Transverse colon (tissue), 4 donors: ENCODE results near the gene MXRA8. TPM values are rescaled to one million over a fixed set of nuclear protein-coding genes. Genes with fewer than 3 reads are reported as not detected.

Experiments
- DNase-seq: peaks from one replicate; pipeline ENCODE4 v3.0.0-alpha.2; 2019
- H3K27ac ChIP-seq, 4 donors: fragments of 200-600 bp; sonication (generic); 2 replicates each; pipeline ENCODE4 v1.5.1; 2016 to 2018; ENCODE audit warnings: inconsistent platforms in 4 of 4
- H3K27me3 ChIP-seq: fragments of 200-600 bp; sonication (generic); 2 replicates; pipeline ENCODE4 v1.5.1; 2017; ENCODE audit warnings: inconsistent platforms
- H3K36me3 ChIP-seq, 4 donors: fragments of 200-600 bp; sonication (generic); 2 replicates each; pipeline ENCODE4 v1.5.1; 2017 to 2019; ENCODE audit warnings: inconsistent platforms in 4 of 4
- H3K4me1 ChIP-seq, 4 donors: fragments of 200-600 bp; sonication (generic); 2 replicates each; pipeline ENCODE4 v1.5.1; 2017 to 2020; ENCODE audit warnings: inconsistent platforms in 4 of 4
- H3K4me3 ChIP-seq, 4 donors: fragments of 200-600 bp; sonication (generic); 1 replicate in 1 of 4; 2 replicates in 3 of 4; pipeline versions ENCODE4 v1.5.1 to v1.6.1; 2017 to 2019; ENCODE audit warnings: inconsistent platforms in 4 of 4
- H3K9me3 ChIP-seq, 2 donors: fragments of 200-600 bp; sonication (generic); 2 replicates each; pipeline ENCODE4 v1.5.1; 2017 to 2019; ENCODE audit warnings: inconsistent platforms in 2 of 2
- EP300 ChIP-seq: sonication (generic); formaldehyde crosslinking; IDR thresholded peaks from one replicate; pipeline ENCODE4 v1.6.1; 2017; ENCODE audit warnings: antibody characterized with exemption, low read depth
- POLR2A ChIP-seq: fragments of 450-650 bp; IDR thresholded peaks from one replicate; pipeline ENCODE4 v1.6.1; 2016; ENCODE audit warnings: antibody characterized with exemption, mild to moderate bottlenecking, moderate library complexity
- POLR2AphosphoS5 ChIP-seq, 3 donors: sonication (generic); formaldehyde crosslinking; IDR thresholded peaks; one replicate each; pipeline ENCODE4 v1.6.1; 2016; ENCODE audit warnings: antibody characterized with exemption in 3 of 3
- WGBS, 2 donors: methylation state at CpG; one replicate each; pipeline ENCODE4 v1.1.5; 2018; ENCODE audit warnings: low coverage in 1 of 2; 5-methylcytosine and 5-hydroxymethylcytosine counted together
- in situ Hi-C, 4 donors: fragments of 200-750 bp; cut with MboI; loops; one replicate each; pipeline versions ENCODE4 v1.15.0 to v1.15.1; 2017; ENCODE audit warnings: low sequenced_read_pairs in 3 of 4, low pct_ligation_motif_present in 1 of 4, low pct_unique_long_range_greater_than_20kb in 1 of 4
- intact Hi-C: fragments of 100-400 bp; cut with DNase I; formaldehyde crosslinking; loops from one replicate; pipeline ENCODE4 v1.15.1; 2023; ENCODE audit warnings: low total_unique reads
- total RNA-seq, 4 donors: library from RNA; depleted of rRNA; stranded (reverse); fragments of >200 nt; gene quantifications; one replicate each; pipeline ENCODE4 v1.1.0, GENCODE V29; 2016
- TF ChIP-seq, protein P1 (sequence below), 5 experiments: fragments of 200-600 bp in 3 of 5; fragments of 450-650 bp in 2 of 5; sonication (generic) in 3 of 5; IDR thresholded peaks; 1 replicate in 2 of 5; 2 replicates in 3 of 5; pipeline ENCODE4 v1.5.1; 2016 to 2017; ENCODE audit warnings: antibody characterized with exemption in 5 of 5, inconsistent platforms in 3 of 5, mild to moderate bottlenecking in 2 of 5, moderate library complexity in 1 of 5

MXRA8 gene
- total RNA-seq, 4 donors from 2014 or later: 31.1 to 145 (median 57.1) TPM

DNA sequence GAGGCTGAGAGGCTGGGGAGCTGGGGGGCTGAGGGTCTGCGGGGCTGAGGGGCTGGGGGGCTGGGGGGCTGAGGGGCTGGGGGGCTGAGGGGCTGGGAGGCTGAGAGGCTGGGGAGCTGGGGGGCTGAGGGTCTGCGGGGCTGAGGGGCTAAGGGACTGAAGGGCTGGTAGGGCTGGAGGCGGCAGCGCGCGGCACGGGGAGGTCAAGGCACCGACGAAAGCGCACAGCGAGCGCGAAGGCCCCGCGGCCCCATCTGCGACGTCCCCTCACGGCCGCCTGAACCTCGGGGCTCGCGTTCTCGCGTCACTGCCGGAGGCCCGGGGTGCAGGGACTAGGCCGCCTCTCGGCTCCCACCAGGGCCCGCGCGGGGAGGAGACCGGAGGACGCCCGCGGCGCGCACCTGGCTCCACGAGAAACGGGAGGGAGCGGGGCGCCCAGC lies 34.3 kb downstream of the MXRA8 start:
- DNase-seq: no peak
- WGBS, 2 donors: 2% methylated on average over 19 of the region's 41 CpGs; no CpG with 5 or more reads in 1 of the 2 donors
- intact Hi-C loops: no loop called here
- no peaks in the 10 kb centered on the region for H3K27me3 ChIP-seq
- peak overlapping the region; percentile 90 to 98 (median 92) for H3K27ac ChIP-seq
- H3K4me1 ChIP-seq: peaks cover 24 to 31% (median 26%) of the 10 kb centered on the region in 4 donors
- H3K4me3 ChIP-seq: peak overlapping the region; percentile 55 to 94 (median 88)
- no peak for TF ChIP-seq EP300
- no peak for TF ChIP-seq POLR2A
- TF ChIP-seq POLR2AphosphoS5 (IDR thresholded peaks at IDR 0.05): no peak
- TF ChIP-seq, protein P1, sequence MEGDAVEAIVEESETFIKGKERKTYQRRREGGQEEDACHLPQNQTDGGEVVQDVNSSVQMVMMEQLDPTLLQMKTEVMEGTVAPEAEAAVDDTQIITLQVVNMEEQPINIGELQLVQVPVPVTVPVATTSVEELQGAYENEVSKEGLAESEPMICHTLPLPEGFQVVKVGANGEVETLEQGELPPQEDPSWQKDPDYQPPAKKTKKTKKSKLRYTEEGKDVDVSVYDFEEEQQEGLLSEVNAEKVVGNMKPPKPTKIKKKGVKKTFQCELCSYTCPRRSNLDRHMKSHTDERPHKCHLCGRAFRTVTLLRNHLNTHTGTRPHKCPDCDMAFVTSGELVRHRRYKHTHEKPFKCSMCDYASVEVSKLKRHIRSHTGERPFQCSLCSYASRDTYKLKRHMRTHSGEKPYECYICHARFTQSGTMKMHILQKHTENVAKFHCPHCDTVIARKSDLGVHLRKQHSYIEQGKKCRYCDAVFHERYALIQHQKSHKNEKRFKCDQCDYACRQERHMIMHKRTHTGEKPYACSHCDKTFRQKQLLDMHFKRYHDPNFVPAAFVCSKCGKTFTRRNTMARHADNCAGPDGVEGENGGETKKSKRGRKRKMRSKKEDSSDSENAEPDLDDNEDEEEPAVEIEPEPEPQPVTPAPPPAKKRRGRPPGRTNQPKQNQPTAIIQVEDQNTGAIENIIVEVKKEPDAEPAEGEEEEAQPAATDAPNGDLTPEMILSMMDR (IDR thresholded peaks at IDR 0.05): no peak
- peaks cover 0 to 9% (median 0%) of the 10 kb centered on the region in 4 donors for H3K36me3 ChIP-seq
- in situ Hi-C loops: no loop called here
- no peaks in the 10 kb centered on the region for H3K9me3 ChIP-seq

DNA sequence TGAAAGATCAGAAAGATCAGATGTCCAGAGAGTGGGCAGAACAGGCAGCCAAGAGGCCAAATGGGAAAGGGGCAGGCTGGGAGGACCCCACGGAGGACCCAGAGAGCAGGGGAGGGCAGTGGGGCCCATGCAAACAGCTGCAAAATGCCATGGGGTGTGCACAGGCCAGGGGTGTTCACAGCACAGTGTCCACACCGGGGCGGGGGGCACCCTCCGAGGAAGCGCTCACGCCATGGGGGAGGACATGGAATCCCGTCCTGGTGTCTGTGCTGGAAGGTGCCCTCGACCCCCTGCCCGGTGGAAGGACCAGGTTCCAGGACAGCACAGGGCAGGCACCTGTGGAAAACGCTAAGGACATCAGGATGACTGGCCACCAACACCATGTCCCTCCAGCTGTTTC lies 35.4 kb downstream of the MXRA8 start:
- Histone ChIP-seq H3K4me3 (no peak overlapping the region), H3K4me1 (peaks cover 31 to 42% (median 35%) of the 10 kb centered on the region in 4 donors), H3K9me3 (no peaks in the 10 kb centered on the region), H3K27me3 (no peaks in the 10 kb centered on the region), H3K36me3 (peaks cover 0 to 9% (median 0%) of the 10 kb centered on the region in 4 donors), H3K27ac (no peak overlapping the region)
- 81 to 88% methylated on average over 5 to 10 of the region's 10 CpGs for WGBS, 2 donors
- intact Hi-C loops (no loop called here), in situ Hi-C loops (no loop called here)
- TF ChIP-seq POLR2AphosphoS5 (IDR thresholded peaks at IDR 0.05) (no peak), POLR2A (no peak)
- TF ChIP-seq, protein P1 (IDR thresholded peaks at IDR 0.05): no peak
- no peak for DNase-seq

DNA sequence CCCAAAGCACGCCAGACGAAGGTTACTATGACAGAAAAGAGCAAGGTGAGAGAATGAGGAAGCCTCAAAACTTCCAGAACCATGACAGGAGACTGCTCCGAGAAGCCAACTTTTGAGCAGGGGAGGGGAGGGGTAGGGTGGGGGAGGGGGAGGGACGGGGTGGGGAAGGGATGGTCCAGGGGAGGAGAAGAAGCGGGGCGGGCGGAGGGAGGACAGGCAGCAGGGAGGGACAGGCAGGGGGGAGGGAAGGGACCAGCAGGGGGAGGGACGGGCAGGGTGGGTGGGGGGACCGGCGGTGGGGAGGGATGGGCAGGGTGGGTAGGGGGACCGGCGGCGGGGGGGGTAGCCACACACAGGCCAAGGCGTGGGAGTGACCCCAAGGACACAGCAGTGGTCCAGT lies 35.9 kb downstream of the MXRA8 start:
- intact Hi-C loops: no loop called here
- Histone ChIP-seq H3K36me3 (peaks cover 0 to 3% (median 0%) of the 10 kb centered on the region in 4 donors), H3K4me1 (peaks cover 36 to 47% (median 40%) of the 10 kb centered on the region in 4 donors), H3K9me3 (no peaks in the 10 kb centered on the region), H3K27ac (no peak overlapping the region), H3K4me3 (no peak overlapping the region), H3K27me3 (no peaks in the 10 kb centered on the region)
- TF ChIP-seq, protein P1 (IDR thresholded peaks at IDR 0.05): no peak
- TF ChIP-seq EP300: no peak
- no peak for TF ChIP-seq POLR2A
- no peak for TF ChIP-seq POLR2AphosphoS5 (IDR thresholded peaks at IDR 0.05)
- in situ Hi-C loops: no loop called here
- no peak for DNase-seq
- WGBS, 2 donors: 87 to 100% methylated on average over 2 to 12 of the region's 14 CpGs

DNA sequence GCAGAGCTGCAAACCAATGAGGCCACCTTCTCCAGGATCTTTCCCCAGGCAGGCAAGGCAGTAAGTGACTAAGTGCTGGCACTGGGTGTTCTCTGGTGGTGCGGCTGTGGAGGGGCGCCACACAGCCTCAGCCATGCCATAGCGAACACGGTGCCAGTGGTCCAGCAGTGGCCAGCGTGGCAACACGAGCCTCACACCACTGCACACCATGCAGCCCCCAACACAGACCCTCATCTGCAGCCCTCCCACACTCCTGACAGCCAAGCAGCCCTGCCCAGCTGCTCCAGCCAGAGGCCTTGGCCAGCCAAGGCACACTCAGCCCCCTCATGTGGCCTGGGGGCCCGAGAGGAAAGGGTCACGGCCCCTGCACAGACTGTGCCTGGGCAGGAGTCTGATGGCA lies 36.9 kb downstream of the MXRA8 start:
- 84% methylated on average over 8 of the region's 8 CpGs; no CpG with 5 or more reads in 1 of the 2 donors for WGBS, 2 donors
- Histone ChIP-seq H3K27ac (no peak overlapping the region), H3K36me3 (peaks cover 0 to 2% (median 0%) of the 10 kb centered on the region in 4 donors), H3K4me1 (peaks cover 36 to 53% (median 41%) of the 10 kb centered on the region in 4 donors), H3K4me3 (no peak overlapping the region), H3K27me3 (no peaks in the 10 kb centered on the region), H3K9me3 (no peaks in the 10 kb centered on the region)
- DNase-seq: no peak
- no peak for TF ChIP-seq POLR2A
- TF ChIP-seq EP300: no peak
- TF ChIP-seq POLR2AphosphoS5 (IDR thresholded peaks at IDR 0.05): no peak
- TF ChIP-seq, protein P1 (IDR thresholded peaks at IDR 0.05): no peak
- in situ Hi-C loops: no loop called here
- intact Hi-C loops: no loop called here
